HEK293T (cell line): ENCODE measurements around the gene FAM163B.

Source experiments
- BHLHE40 ChIP-seq: fragments of 450-650 bp; IDR thresholded peaks from 2 replicates; pipeline ENCODE4 v1.6.1; 2016; ENCODE audit warnings: mild to moderate bottlenecking, moderate library complexity, borderline replicate concordance
- ELF4 ChIP-seq: fragments of 450-650 bp; IDR thresholded peaks from 2 replicates; pipeline ENCODE4 v1.6.1; 2017; ENCODE audit warnings: antibody characterized with exemption
- FOXK2 ChIP-seq: fragments of 450-650 bp; IDR thresholded peaks from 2 replicates; pipeline ENCODE4 v1.6.1; 2016; ENCODE audit warnings: mild to moderate bottlenecking
- FOXM1 ChIP-seq: fragments of 450-650 bp; IDR thresholded peaks from 2 replicates; pipeline ENCODE4 v1.6.1; 2017; ENCODE audit warnings: mild to moderate bottlenecking, borderline replicate concordance
- LEF1 ChIP-seq: fragments of 450-650 bp; IDR thresholded peaks from 2 replicates; pipeline ENCODE4 v1.6.1; 2017; ENCODE audit warnings: mild to moderate bottlenecking, borderline replicate concordance
- NFRKB ChIP-seq: fragments of 450-650 bp; IDR thresholded peaks from 2 replicates; pipeline ENCODE4 v1.6.1; 2016; ENCODE audit warnings: mild to moderate bottlenecking, moderate library complexity
- SP1 ChIP-seq: fragments of 450-650 bp; IDR thresholded peaks from 2 replicates; pipeline ENCODE4 v1.6.1; 2017
- SUZ12 ChIP-seq: fragments of 450-650 bp; IDR thresholded peaks from 2 replicates; pipeline ENCODE4 v1.6.1; 2016; ENCODE audit warnings: mild to moderate bottlenecking
- TF ChIP-seq, protein P1 (sequence below): fragments of 450-650 bp; IDR thresholded peaks from 2 replicates; pipeline ENCODE4 v1.6.1; 2016

DNA sequence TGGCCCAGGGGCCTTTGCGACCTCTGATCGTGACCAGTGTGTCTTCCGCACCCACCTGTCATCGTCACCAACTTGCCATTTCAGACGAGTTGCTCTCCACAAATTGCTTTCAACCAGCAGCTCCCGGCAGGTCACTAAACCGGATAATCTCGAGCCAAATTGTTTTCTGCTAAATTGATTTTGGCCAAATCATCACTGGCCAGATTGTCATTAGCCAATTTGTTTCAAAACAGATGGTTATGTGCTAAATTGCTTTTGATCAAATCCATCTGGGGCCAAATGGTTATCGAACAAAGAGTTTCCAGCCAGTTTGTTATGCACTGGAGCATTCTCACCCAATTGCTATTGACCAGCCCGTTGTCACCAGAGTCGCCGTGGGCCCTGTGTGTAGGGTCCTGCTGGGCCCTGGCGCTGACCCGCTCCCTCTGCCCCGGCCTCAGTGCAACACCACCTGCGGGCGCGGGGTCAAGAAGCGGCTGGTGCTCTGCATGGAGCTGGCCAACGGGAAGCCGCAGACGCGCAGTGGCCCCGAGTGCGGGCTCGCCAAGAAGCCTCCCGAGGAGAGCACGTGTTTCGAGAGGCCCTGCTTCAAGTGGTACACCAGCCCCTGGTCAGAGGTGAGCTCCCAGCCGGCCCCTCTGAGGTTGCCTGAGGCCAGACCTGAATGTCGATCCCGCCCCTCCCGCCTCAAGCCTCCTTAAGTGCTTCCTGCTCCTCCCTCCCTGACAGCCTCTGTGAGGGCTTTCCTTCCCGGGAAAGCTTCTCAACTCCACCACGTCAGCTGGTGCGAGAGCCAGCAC, 39.1 kb downstream of the FAM163B start:
- TF ChIP-seq FOXM1 (no peak), FOXK2 (no peak), LEF1 (no peak), BHLHE40 (no peak), SP1 (no peak), NFRKB (no peak), SUZ12 (no peak), ELF4 (no peak)
- TF ChIP-seq, protein P1, sequence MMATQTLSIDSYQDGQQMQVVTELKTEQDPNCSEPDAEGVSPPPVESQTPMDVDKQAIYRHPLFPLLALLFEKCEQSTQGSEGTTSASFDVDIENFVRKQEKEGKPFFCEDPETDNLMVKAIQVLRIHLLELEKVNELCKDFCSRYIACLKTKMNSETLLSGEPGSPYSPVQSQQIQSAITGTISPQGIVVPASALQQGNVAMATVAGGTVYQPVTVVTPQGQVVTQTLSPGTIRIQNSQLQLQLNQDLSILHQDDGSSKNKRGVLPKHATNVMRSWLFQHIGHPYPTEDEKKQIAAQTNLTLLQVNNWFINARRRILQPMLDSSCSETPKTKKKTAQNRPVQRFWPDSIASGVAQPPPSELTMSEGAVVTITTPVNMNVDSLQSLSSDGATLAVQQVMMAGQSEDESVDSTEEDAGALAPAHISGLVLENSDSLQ = no peak
